ENCODE measurements around the gene HOXD9.

- TF ChIP-seq CTCF (optimal IDR thresholded peaks at IDR 0.05 in 1 of 3, IDR thresholded peaks at IDR 0.05 in 1 of 3, conservative IDR thresholded peaks at IDR 0.05 in 1 of 3; ENCODE audit: extremely low read depth in 1 of 3, insufficient read depth in 2 of 3, low read length in 3 of 3) (no peak), EZH2 (IDR thresholded peaks at IDR 0.05; ENCODE audit: low read length) (no peak)
Observed at GRCh38 chr2:176138923-176139660, 16.6 kb downstream of the HOXD9 start.
